SK-N-SH treated with all-trans-retinoic acid at 6 μM for 48 hours (cell line): Measurements from ENCODE around the gene RAB3IP.

Source experiments
- ARNTL ChIP-seq: fragments of 450-650 bp; formaldehyde crosslinking; IDR thresholded peaks from 2 replicates; pipeline ENCODE4 v1.5.0; 2020; ENCODE audit warnings: low read depth, mild to moderate bottlenecking, moderate library complexity, borderline replicate concordance
- CSDC2 ChIP-seq: fragments of 250-450 bp; sonication (Bioruptor Pico); IDR thresholded peaks from 2 replicates; pipeline ENCODE4 v1.5.0; 2020; ENCODE audit warnings: mild to moderate bottlenecking, moderate library complexity
- CSRNP3 ChIP-seq: fragments of 250-450 bp; sonication (Bioruptor Pico); IDR thresholded peaks from 2 replicates; pipeline ENCODE4 v1.5.1; 2021; ENCODE audit warnings: mild to moderate bottlenecking, moderate library complexity
- ESRRG ChIP-seq: fragments of 250-450 bp; sonication (Bioruptor Pico); IDR thresholded peaks from 2 replicates; pipeline ENCODE4 v1.6.1; 2021; ENCODE audit warnings: mild to moderate bottlenecking
- PATZ1 ChIP-seq: fragments of 250-450 bp; sonication (Bioruptor Pico); IDR thresholded peaks from 2 replicates; pipeline ENCODE4 v1.8.0; 2020; ENCODE audit warnings: mild to moderate bottlenecking, moderate library complexity, borderline replicate concordance
- POU6F1 ChIP-seq: fragments of 250-450 bp; sonication (Bioruptor Pico); IDR thresholded peaks from 2 replicates; pipeline ENCODE4 v1.8.0; 2021; ENCODE audit warnings: low read depth, mild to moderate bottlenecking, moderate library complexity, borderline replicate concordance
- PPARA ChIP-seq: fragments of 250-450 bp; sonication (Bioruptor Pico); IDR thresholded peaks from 2 replicates; pipeline ENCODE4 v1.5.0; 2020; ENCODE audit warnings: mild to moderate bottlenecking, borderline replicate concordance
- RARB ChIP-seq: fragments of 250-450 bp; sonication (Bioruptor Pico); IDR thresholded peaks from 2 replicates; pipeline ENCODE4 v1.8.0; 2021; ENCODE audit warnings: mild to moderate bottlenecking, moderate library complexity
- SNAI2 ChIP-seq: fragments of 250-450 bp; sonication (Bioruptor Pico); IDR thresholded peaks from 2 replicates; pipeline ENCODE4 v1.5.0; 2020; ENCODE audit warnings: mild to moderate bottlenecking, moderate library complexity
- TCF4 ChIP-seq: fragments of 250-450 bp; sonication (Bioruptor Pico); IDR thresholded peaks from 2 replicates; pipeline ENCODE4 v1.8.0; 2021; ENCODE audit warnings: mild to moderate bottlenecking, moderate library complexity, borderline replicate concordance

GRCh38 chr12:69708649-69709048 lies 30.0 kb upstream of the RAB3IP start:
- TF ChIP-seq ESRRG (CRISPR knock-in tag), result no peak
- TF ChIP-seq ARNTL, result no peak
- TF ChIP-seq CSRNP3, result no peak
- no peak for TF ChIP-seq CSDC2
- TF ChIP-seq SNAI2 (CRISPR knock-in tag), result no peak
- no peak for TF ChIP-seq PATZ1 (CRISPR knock-in tag)
- no peak for TF ChIP-seq RARB
- TF ChIP-seq TCF4 (CRISPR knock-in tag), result no peak
- TF ChIP-seq PPARA, result no peak
- TF ChIP-seq POU6F1 (CRISPR knock-in tag), result no peak
